ENCODE data around the gene HSFX1.

Gene HSFX1

DNA sequence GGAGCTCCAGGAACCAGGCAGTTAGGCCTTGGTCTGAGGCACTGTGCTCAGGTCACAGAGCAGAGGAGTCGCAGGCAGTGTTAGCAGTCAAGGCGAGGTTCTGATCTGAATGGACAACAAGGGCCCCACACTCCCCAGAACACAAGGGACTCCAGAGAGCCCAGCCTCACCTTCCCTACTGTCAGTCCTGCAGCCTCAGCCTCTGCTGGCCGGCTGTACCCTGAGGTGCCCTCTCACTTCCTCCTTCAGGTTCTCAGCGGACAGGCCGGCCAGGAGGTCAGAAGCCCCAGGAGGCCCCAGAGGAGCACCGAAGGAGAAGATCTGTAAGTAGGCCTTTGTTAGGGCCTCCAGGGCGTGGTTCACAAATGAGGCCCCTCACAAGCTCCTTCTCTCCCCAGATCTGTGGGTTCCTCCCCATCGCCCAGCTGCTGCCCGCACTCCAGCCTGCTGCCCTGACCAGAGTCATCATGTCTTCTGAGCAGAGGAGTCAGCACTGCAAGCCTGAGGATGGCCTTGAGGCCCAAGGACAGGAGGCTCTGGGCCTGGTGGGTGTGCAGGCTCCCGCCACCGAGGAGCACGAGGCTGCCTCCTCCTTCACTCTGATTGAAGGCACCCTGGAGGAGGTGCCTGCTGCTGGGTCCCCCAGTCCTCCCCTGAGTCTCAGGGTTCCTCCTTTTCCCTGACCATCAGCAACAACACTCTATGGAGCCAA is 34.0 kb downstream of the HSFX1 start:
- DNase-seq: no peak

GRCh38 chrX:149818652-149819051 is 44.8 kb downstream of the HSFX1 start:
- no peak for DNase-seq

GRCh38 chrX:149819371-149819770 is 45.5 kb downstream of the HSFX1 start:
- no peak for DNase-seq

DNA sequence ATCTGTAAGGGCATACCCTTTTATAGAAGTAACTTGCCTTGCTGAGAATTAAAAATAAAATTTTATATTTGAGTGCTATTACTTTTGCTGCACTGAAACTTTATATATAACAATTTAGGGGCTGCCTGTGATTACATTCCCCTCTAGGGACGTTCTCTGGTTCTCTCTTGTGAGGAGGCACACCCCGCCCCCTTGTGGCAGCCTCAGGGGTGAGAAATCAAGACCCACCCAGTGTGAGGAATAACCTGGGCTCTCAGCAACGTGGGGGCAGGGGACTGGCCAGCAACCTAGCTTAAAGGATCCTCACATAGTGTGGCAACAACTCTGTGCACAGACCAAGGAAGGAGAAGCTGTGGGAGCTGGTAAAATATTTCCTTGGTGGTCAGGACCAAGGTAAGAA is 51.6 kb downstream of the HSFX1 start:
- peak; percentile 27 for DNase-seq

Data from NCI-H1105 (cell line).